Ishikawa (cell line): Measurements from ENCODE around the gene COPZ1.

Source experiments
- CEBPB ChIP-seq: IDR thresholded peaks from 2 replicates; pipeline ENCODE4 v1.6.1; 2012
- CREB1 ChIP-seq: IDR thresholded peaks from 2 replicates; pipeline ENCODE4 v1.6.1; 2012; ENCODE audit warnings: low read depth
- EGR1 ChIP-seq: IDR thresholded peaks from 2 replicates; pipeline ENCODE4 v1.6.1; 2012
- EP300 ChIP-seq: IDR thresholded peaks from 2 replicates; pipeline ENCODE4 v1.6.1; 2012; ENCODE audit warnings: borderline replicate concordance
- FOXM1 ChIP-seq: IDR thresholded peaks from 2 replicates; pipeline ENCODE4 v1.6.1; 2012; ENCODE audit warnings: low read depth, borderline replicate concordance
- MAX ChIP-seq: IDR thresholded peaks from 2 replicates; pipeline ENCODE4 v1.6.1; 2012
- NFIC ChIP-seq: IDR thresholded peaks from 2 replicates; pipeline ENCODE4 v1.6.1; 2012
- RAD21 ChIP-seq: IDR thresholded peaks from 2 replicates; pipeline ENCODE4 v1.6.1; 2012; ENCODE audit warnings: low read depth
- REST ChIP-seq: IDR thresholded peaks from 2 replicates; pipeline ENCODE4 v1.6.1; 2012; ENCODE audit warnings: low read depth, mild to moderate bottlenecking
- TAF1 ChIP-seq: IDR thresholded peaks from 2 replicates; pipeline ENCODE4 v1.6.1; 2012; ENCODE audit warnings: low read depth, mild to moderate bottlenecking
- TCF12 ChIP-seq: IDR thresholded peaks from 2 replicates; pipeline ENCODE4 v1.6.1; 2012; ENCODE audit warnings: low read depth
- USF1 ChIP-seq: IDR thresholded peaks from 2 replicates; pipeline ENCODE4 v1.6.1; 2012
- YY1 ChIP-seq: IDR thresholded peaks from 2 replicates; pipeline ENCODE4 v1.6.1; 2012; ENCODE audit warnings: low read depth

- no peak for TF ChIP-seq YY1
- no peak for TF ChIP-seq CEBPB
- no peak for TF ChIP-seq CREB1
- TF ChIP-seq EGR1 = no peak
- no peak for TF ChIP-seq REST
- no peak for TF ChIP-seq EP300
- TF ChIP-seq TAF1 = no peak
- TF ChIP-seq RAD21 = no peak
- no peak for TF ChIP-seq TCF12
- TF ChIP-seq MAX = no peak
- no peak for TF ChIP-seq FOXM1
- TF ChIP-seq USF1 = no peak
- TF ChIP-seq NFIC = no peak
These were observed 64.8 kb downstream of the COPZ1 start for GRCh38 chr12:54389607-54390175.
